Peyer's patch (tissue), 4 donors: ENCODE measurements around the gene TSPAN14. TPM values are rescaled to one million over a fixed set of nuclear protein-coding genes. Genes with fewer than 3 reads are reported as not detected.
A peak's percentile ranks its signal among the peaks of the same experiment; 100 is the strongest.

Experiments
- DNase-seq, 3 donors: peaks; one replicate each; pipeline ENCODE4 v3.0.0-alpha.2; 2017 to 2019
- H3K27ac ChIP-seq, 4 donors: fragments of 200-600 bp; sonication (generic); one replicate each; pipeline ENCODE4 v1.5.1; 2016 to 2019
- H3K27me3 ChIP-seq, 2 donors: fragments of 200-600 bp; sonication (generic); one replicate each; pipeline ENCODE4 v1.5.1; 2019
- H3K36me3 ChIP-seq, 3 donors: fragments of 200-600 bp; sonication (generic); one replicate each; pipeline ENCODE4 v1.5.1; 2016 to 2019
- H3K4me1 ChIP-seq, 4 donors: fragments of 200-600 bp; sonication (generic); one replicate each; pipeline ENCODE4 v1.5.1; 2016 to 2019
- H3K4me3 ChIP-seq, 4 donors: fragments of 200-600 bp; sonication (generic); 1 replicate in 3 of 4; 2 replicates in 1 of 4; pipeline ENCODE4 v1.5.1; 2016 to 2019; ENCODE audit warnings: mild to moderate bottlenecking in 1 of 4
- H3K9me3 ChIP-seq, 4 donors: fragments of 200-600 bp; sonication (generic); one replicate each; pipeline ENCODE4 v1.5.1; 2016 to 2019; ENCODE audit warnings: mild to moderate bottlenecking in 1 of 4
- POLR2A ChIP-seq, 2 donors: fragments of 450-650 bp; IDR thresholded peaks; one replicate each; pipeline ENCODE4 v1.5.1; 2017; ENCODE audit warnings: antibody characterized with exemption in 2 of 2, mild to moderate bottlenecking in 2 of 2, moderate library complexity in 2 of 2
- total RNA-seq, 4 donors: library from RNA; depleted of rRNA; stranded (reverse); fragments of >200 nt; gene quantifications; one replicate each; pipeline ENCODE4 v1.1.0, GENCODE V29; 2016
- TF ChIP-seq, protein P1 (sequence below), 6 experiments: fragments of 450-650 bp in 4 of 6; fragments of 200-600 bp in 2 of 6; sonication (generic) in 1 of 6; IDR thresholded peaks; one replicate each; pipeline ENCODE4 v1.5.1; 2017 to 2019; ENCODE audit warnings: antibody characterized with exemption in 6 of 6, mild to moderate bottlenecking in 3 of 6, moderate library complexity in 1 of 6

TSPAN14 gene
- total RNA-seq, 4 donors from 2014 or later, result 51.2 to 72.0 (median 68.0) TPM

GRCh38 chr10:80536361-80536835, 82.3 kb downstream of the TSPAN14 start:
- TF ChIP-seq POLR2A (IDR thresholded peaks at IDR 0.05), result no peak
- TF ChIP-seq, protein P1, sequence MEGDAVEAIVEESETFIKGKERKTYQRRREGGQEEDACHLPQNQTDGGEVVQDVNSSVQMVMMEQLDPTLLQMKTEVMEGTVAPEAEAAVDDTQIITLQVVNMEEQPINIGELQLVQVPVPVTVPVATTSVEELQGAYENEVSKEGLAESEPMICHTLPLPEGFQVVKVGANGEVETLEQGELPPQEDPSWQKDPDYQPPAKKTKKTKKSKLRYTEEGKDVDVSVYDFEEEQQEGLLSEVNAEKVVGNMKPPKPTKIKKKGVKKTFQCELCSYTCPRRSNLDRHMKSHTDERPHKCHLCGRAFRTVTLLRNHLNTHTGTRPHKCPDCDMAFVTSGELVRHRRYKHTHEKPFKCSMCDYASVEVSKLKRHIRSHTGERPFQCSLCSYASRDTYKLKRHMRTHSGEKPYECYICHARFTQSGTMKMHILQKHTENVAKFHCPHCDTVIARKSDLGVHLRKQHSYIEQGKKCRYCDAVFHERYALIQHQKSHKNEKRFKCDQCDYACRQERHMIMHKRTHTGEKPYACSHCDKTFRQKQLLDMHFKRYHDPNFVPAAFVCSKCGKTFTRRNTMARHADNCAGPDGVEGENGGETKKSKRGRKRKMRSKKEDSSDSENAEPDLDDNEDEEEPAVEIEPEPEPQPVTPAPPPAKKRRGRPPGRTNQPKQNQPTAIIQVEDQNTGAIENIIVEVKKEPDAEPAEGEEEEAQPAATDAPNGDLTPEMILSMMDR (IDR thresholded peaks at IDR 0.05), result no peak
- peak in 1 of 3 donors; percentile 43 for DNase-seq
- Histone ChIP-seq H3K36me3 (no peaks in the 10 kb centered on the region), H3K4me3 (peak overlapping the region; percentile 42 to 67 (median 50)), H3K27me3 (no peaks in the 10 kb centered on the region), H3K27ac (peak overlapping the region; percentile 43 to 77 (median 68)), H3K9me3 (no peaks in the 10 kb centered on the region), H3K4me1 (peaks cover 0 to 9% (median 0%) of the 10 kb centered on the region in 4 donors)

DNA sequence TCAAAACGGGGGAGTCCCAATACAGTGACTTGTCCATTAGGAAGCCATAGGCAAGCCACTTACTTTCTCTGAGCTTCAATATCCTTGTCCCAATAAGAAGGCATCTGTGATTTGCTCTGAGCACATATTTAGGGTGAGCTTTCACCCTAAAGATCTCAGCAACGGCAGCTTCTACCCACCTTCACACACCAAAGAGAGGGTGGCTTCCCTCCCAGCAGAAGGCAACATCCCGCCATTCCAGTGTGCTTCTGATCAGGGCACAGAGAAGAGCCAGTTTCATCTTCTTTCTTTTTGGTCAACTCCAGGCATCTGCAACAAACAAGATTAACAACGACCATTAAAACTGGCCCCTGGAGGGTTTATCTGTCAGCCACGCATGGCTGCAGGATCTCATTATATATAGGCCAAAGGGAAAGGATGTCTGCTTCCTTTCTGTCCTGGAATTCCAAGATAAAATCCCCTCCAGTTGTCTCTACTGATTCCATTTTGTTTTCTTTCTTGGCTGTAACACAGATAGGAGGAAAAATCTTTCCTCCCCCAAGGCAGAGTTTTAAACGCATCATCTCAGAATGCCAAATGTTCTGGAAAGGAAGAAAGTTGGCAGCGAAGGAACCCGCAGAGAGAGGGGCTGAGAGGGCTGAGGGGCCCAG, 83.1 kb downstream of the TSPAN14 start:
- TF ChIP-seq POLR2A (IDR thresholded peaks at IDR 0.05), result no peak
- TF ChIP-seq, protein P1 (IDR thresholded peaks at IDR 0.05), result no peak
- Histone ChIP-seq H3K9me3 (no peaks in the 10 kb centered on the region), H3K27me3 (no peaks in the 10 kb centered on the region), H3K27ac (no peak overlapping the region), H3K36me3 (no peaks in the 10 kb centered on the region), H3K4me3 (no peak overlapping the region), H3K4me1 (peaks cover 0 to 9% (median 0%) of the 10 kb centered on the region in 4 donors)
- peak in 1 of 3 donors; percentile 10 for DNase-seq

GRCh38 chr10:80537736-80538480, 83.8 kb downstream of the TSPAN14 start, which contains the start of gene SH2D4B:
SH2D4B (plus strand) TSS chr10:80537902; CDS start chr10:80538332, 430 bp downstream.
- no peak within 1 kb of the TSS for H3K4me3 ChIP-seq
- peaks cover 0 to 9% (median 0%) of the 10 kb centered on the region in 4 donors for H3K4me1 ChIP-seq
- no peaks in the 10 kb centered on the region for H3K9me3 ChIP-seq
- no peaks in the 10 kb centered on the region for H3K27me3 ChIP-seq
- DNase-seq, result peak in 1 of 3 donors; percentile 34
- no peaks in the 10 kb centered on the region for H3K36me3 ChIP-seq
- TF ChIP-seq POLR2A (IDR thresholded peaks at IDR 0.05), result no peak
- TF ChIP-seq, protein P1 (IDR thresholded peaks at IDR 0.05), result no peak
- no peak within 1 kb of the TSS for H3K27ac ChIP-seq

GRCh38 chr10:80538481-80539185, 84.5 kb downstream of the TSPAN14 start:
- no peak for TF ChIP-seq POLR2A (IDR thresholded peaks at IDR 0.05)
- TF ChIP-seq, protein P1 (IDR thresholded peaks at IDR 0.05), result no peak
- peak in 1 of 3 donors; percentile 27 for DNase-seq
- H3K9me3 ChIP-seq, result no peaks in the 10 kb centered on the region
- H3K4me3 ChIP-seq, result no peak overlapping the region
- H3K27me3 ChIP-seq, result no peaks in the 10 kb centered on the region
- H3K36me3 ChIP-seq, result no peaks in the 10 kb centered on the region
- no peak overlapping the region for H3K27ac ChIP-seq
- H3K4me1 ChIP-seq, result peaks cover 0 to 9% (median 0%) of the 10 kb centered on the region in 4 donors

- no peaks in the 10 kb centered on the region for H3K36me3 ChIP-seq
- H3K27ac ChIP-seq, result no peak overlapping the region
- H3K9me3 ChIP-seq, result no peaks in the 10 kb centered on the region
- no peaks in the 10 kb centered on the region for H3K27me3 ChIP-seq
- DNase-seq, result peak in 1 of 3 donors; percentile 47
- H3K4me1 ChIP-seq, result peaks cover 0 to 9% (median 0%) of the 10 kb centered on the region in 4 donors
- TF ChIP-seq, protein P1 (IDR thresholded peaks at IDR 0.05), result no peak
- H3K4me3 ChIP-seq, result no peak overlapping the region
Observed at GRCh38 chr10:80539421-80540031, 85.4 kb downstream of the TSPAN14 start.
